ENCODE data around the gene ELMO1. TPM values are rescaled to one million over a fixed set of nuclear protein-coding genes. Genes with fewer than 3 reads are reported as not detected.

The ELMO1 gene
- total RNA-seq, 1 experiment from 2014 or later, result 7.8 TPM

DNA sequence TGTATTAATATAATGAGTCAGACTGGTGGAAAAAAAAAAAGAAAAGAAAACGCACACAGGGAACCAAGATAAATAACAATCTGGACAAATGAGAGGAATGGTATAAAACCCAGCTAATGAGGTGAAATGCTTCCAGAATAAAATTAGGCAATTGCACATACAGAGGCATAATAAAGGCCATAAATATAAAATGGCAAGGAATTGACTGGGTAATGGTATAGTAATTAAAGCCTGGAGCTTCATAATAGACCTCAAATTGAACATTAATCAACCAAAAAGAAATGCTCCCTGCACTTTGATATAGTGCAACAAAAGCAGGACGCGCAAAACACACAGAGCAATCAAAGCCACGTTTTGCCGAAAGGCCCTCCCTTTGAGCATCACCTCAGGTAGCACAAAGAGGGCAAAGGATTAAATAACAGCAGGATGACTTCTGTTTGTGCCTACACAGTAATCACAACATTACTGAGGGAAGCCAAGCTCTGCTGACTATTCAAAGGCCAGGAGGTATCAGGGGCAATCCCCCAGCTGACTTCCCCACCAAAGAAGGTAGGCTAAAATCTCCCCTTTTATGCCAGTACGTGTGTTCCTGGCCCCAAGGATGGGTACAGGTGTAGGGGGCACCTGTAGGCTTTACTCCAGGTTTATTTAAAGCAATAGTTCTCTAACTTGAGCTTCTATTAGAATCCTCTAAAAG lies 343.7 kb downstream of the ELMO1 start:
- Histone ChIP-seq H3K14ac (ENCODE audit: insufficient read depth, low read length) (no peak overlapping the region), H3K23me2 (ENCODE audit: insufficient read length, low read depth, low read length, poor library complexity, severe bottlenecking) (no peaks in the 10 kb centered on the region), H4K20me1 (ENCODE audit: control insufficient read depth, insufficient read depth, insufficient read length) (no peaks in the 10 kb centered on the region), H3K79me2 (ENCODE audit: insufficient read depth, low read length) (no peaks in the 10 kb centered on the region), H3K27me3 (ENCODE audit: insufficient read depth, low read length) (no peaks in the 10 kb centered on the region), H4K91ac (ENCODE audit: insufficient read length, low read depth, low read length) (no peak overlapping the region), H3K4me1 (ENCODE audit: insufficient read depth, low read length) (peaks cover 2% of the 10 kb centered on the region; the same call in 1 of the 2 replicates), H3T11ph (ENCODE audit: low read length) (no peak overlapping the region), H3K27ac (ENCODE audit: insufficient read length, low read depth, low read length) (no peak overlapping the region), H2BK12ac (ENCODE audit: insufficient read length, low read depth, low read length) (no peak overlapping the region), H2BK20ac (ENCODE audit: low read depth, low read length, poor library complexity, severe bottlenecking) (no peak overlapping the region), H2BK15ac (ENCODE audit: low read depth, low read length) (no peak overlapping the region), H4K8ac (replicated peaks; ENCODE audit: insufficient read length, low read depth, low read length) (no peak overlapping the region), H2AK5ac (ENCODE audit: insufficient read length, low read length) (no peak overlapping the region), H3K18ac (ENCODE audit: insufficient read length, low read depth, low read length) (no peak overlapping the region), H3K23ac (ENCODE audit: insufficient read length, low read depth, low read length) (no peak overlapping the region), H3K9ac (ENCODE audit: extremely low read depth, insufficient read length, low read length) (no peak overlapping the region), H3K79me1 (ENCODE audit: insufficient read depth, low read depth, low read length, poor library complexity, severe bottlenecking) (no peaks in the 10 kb centered on the region), H3K56ac (ENCODE audit: insufficient read length, low read depth, low read length) (no peak overlapping the region), H4K5ac (ENCODE audit: insufficient read length, low read depth, low read length) (no peak overlapping the region), H2BK5ac (ENCODE audit: insufficient read length, low read length) (no peak overlapping the region), H2BK120ac (ENCODE audit: low read depth, low read length, poor library complexity, severe bottlenecking) (no peak overlapping the region), H3K9me3 (ENCODE audit: control insufficient read depth, low read depth, low read length) (no peaks in the 10 kb centered on the region), H2AFZ (ENCODE audit: low read length) (no peak overlapping the region), H3K4ac (ENCODE audit: low read depth, low read length) (no peak overlapping the region), H3K4me2 (ENCODE audit: insufficient read depth, insufficient read length, low read length) (no peak overlapping the region)
- H3K9me3 Mint-ChIP-seq, result no peaks in the 10 kb centered on the region
- H3K4me1 Mint-ChIP-seq, result peaks cover 5 to 19% of the 10 kb centered on the region in 2 experiments; a peak in 3 of 4 replicates
- peak overlapping the region in 1 of 3 experiments; percentile 7; a peak in 1 of 7 replicates for H3K27ac Mint-ChIP-seq
- WGBS (ENCODE audit: extremely low coverage, insufficient read length, low lambda C conversion rate), result no CpG with 5 or more reads among the region's 6 CpGs
- H3K27me3 Mint-ChIP-seq (ENCODE audit: low read depth), result no peaks in the 10 kb centered on the region
- no peaks in the 10 kb centered on the region for H3K36me3 Mint-ChIP-seq (ENCODE audit: insufficient read depth in 1 of 3, low read depth in 3 of 3)
- DNase-seq, result no peak
- H3K4me3 Mint-ChIP-seq, result no peak overlapping the region
- TF ChIP-seq, protein P1, sequence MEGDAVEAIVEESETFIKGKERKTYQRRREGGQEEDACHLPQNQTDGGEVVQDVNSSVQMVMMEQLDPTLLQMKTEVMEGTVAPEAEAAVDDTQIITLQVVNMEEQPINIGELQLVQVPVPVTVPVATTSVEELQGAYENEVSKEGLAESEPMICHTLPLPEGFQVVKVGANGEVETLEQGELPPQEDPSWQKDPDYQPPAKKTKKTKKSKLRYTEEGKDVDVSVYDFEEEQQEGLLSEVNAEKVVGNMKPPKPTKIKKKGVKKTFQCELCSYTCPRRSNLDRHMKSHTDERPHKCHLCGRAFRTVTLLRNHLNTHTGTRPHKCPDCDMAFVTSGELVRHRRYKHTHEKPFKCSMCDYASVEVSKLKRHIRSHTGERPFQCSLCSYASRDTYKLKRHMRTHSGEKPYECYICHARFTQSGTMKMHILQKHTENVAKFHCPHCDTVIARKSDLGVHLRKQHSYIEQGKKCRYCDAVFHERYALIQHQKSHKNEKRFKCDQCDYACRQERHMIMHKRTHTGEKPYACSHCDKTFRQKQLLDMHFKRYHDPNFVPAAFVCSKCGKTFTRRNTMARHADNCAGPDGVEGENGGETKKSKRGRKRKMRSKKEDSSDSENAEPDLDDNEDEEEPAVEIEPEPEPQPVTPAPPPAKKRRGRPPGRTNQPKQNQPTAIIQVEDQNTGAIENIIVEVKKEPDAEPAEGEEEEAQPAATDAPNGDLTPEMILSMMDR (conservative IDR thresholded peaks at IDR 0.05), result no peak
